ENCODE measurements around the gene GINS3.

DNA sequence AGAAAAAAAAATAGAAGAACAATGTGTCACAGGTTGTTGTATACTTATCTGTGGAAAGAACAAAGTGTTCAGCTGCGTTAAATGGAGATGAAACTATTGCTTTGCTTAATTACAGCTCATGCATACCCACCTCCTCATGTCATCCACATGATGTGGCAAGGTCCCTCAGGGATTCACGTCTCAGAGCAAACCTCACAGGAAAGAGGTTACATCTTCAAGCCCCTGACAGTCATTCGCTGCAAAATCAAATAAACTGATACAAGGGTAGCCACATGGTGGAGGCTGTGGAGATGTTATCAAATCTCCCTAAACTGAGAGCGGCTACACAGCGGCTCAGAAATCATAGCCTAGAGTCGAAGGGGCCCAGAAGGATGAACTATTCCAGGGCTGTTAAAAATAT is 21.1 kb downstream of the GINS3 start:
- TF ChIP-seq, protein P1, sequence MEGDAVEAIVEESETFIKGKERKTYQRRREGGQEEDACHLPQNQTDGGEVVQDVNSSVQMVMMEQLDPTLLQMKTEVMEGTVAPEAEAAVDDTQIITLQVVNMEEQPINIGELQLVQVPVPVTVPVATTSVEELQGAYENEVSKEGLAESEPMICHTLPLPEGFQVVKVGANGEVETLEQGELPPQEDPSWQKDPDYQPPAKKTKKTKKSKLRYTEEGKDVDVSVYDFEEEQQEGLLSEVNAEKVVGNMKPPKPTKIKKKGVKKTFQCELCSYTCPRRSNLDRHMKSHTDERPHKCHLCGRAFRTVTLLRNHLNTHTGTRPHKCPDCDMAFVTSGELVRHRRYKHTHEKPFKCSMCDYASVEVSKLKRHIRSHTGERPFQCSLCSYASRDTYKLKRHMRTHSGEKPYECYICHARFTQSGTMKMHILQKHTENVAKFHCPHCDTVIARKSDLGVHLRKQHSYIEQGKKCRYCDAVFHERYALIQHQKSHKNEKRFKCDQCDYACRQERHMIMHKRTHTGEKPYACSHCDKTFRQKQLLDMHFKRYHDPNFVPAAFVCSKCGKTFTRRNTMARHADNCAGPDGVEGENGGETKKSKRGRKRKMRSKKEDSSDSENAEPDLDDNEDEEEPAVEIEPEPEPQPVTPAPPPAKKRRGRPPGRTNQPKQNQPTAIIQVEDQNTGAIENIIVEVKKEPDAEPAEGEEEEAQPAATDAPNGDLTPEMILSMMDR (IDR thresholded peaks at IDR 0.05) = no peak
- TF ChIP-seq POLR2AphosphoS5 (IDR thresholded peaks at IDR 0.05; ENCODE audit: low read depth, low read length) (no peak), TCF7L2 (IDR thresholded peaks at IDR 0.05; ENCODE audit: low read depth, low read length) (no peak)
- TF ChIP-seq, protein P2, sequence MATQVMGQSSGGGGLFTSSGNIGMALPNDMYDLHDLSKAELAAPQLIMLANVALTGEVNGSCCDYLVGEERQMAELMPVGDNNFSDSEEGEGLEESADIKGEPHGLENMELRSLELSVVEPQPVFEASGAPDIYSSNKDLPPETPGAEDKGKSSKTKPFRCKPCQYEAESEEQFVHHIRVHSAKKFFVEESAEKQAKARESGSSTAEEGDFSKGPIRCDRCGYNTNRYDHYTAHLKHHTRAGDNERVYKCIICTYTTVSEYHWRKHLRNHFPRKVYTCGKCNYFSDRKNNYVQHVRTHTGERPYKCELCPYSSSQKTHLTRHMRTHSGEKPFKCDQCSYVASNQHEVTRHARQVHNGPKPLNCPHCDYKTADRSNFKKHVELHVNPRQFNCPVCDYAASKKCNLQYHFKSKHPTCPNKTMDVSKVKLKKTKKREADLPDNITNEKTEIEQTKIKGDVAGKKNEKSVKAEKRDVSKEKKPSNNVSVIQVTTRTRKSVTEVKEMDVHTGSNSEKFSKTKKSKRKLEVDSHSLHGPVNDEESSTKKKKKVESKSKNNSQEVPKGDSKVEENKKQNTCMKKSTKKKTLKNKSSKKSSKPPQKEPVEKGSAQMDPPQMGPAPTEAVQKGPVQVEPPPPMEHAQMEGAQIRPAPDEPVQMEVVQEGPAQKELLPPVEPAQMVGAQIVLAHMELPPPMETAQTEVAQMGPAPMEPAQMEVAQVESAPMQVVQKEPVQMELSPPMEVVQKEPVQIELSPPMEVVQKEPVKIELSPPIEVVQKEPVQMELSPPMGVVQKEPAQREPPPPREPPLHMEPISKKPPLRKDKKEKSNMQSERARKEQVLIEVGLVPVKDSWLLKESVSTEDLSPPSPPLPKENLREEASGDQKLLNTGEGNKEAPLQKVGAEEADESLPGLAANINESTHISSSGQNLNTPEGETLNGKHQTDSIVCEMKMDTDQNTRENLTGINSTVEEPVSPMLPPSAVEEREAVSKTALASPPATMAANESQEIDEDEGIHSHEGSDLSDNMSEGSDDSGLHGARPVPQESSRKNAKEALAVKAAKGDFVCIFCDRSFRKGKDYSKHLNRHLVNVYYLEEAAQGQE (IDR thresholded peaks at IDR 0.05; ENCODE audit: insufficient read depth in 1 of 2, low read depth in 2 of 2, low read length in 1 of 2) = no peak
